Urinary bladder (tissue), 4 donors: ENCODE data around the gene COLEC12. TPM values are rescaled to one million over a fixed set of nuclear protein-coding genes. Genes with fewer than 3 reads are reported as not detected.

ENCODE experiments used
- DNase-seq: peaks from one replicate; pipeline ENCODE4 v3.0.0-alpha.2; 2015; ENCODE audit errors: extremely low spot score
- H3K27ac ChIP-seq: one replicate; pipeline ENCODE4 v1.5.1; 2013; ENCODE audit warnings: low read depth, mild to moderate bottlenecking, moderate library complexity
- H3K36me3 ChIP-seq: one replicate; pipeline ENCODE4 v1.6.1; 2013; ENCODE audit warnings: mild to moderate bottlenecking, moderate library complexity; ENCODE audit not compliant: insufficient read depth
- H3K4me1 ChIP-seq: one replicate; pipeline ENCODE4 v1.6.1; 2013; ENCODE audit warnings: mild to moderate bottlenecking, moderate library complexity; ENCODE audit not compliant: insufficient read depth
- H3K4me3 ChIP-seq: one replicate; pipeline ENCODE4 v1.5.1; 2013; ENCODE audit warnings: low read depth, low read length
- WGBS: extraction: QIAGEN DNeasy Blood & Tissue Kit; methylation state at CpG from one replicate; pipeline ENCODE4 v1.1.7; 2013; 5-methylcytosine and 5-hydroxymethylcytosine counted together
- polyA plus RNA-seq: library from polyadenylated mRNA; stranded (reverse); fragments of 200-250 nt; gene quantifications from one replicate; pipeline ENCODE4 v1.2.3, GENCODE V29; 2013
- total RNA-seq: library from RNA; depleted of rRNA; stranded (reverse); fragments of >200 nt; gene quantifications from one replicate; pipeline ENCODE4 v1.2.3, GENCODE V29; 2014
- donor health status: healthy with polysubstance abuse.
- donor health status: healthy.

Gene COLEC12
- total and polyA plus RNA-seq, 2 donors = 31.9 to 92.7 TPM

DNA sequence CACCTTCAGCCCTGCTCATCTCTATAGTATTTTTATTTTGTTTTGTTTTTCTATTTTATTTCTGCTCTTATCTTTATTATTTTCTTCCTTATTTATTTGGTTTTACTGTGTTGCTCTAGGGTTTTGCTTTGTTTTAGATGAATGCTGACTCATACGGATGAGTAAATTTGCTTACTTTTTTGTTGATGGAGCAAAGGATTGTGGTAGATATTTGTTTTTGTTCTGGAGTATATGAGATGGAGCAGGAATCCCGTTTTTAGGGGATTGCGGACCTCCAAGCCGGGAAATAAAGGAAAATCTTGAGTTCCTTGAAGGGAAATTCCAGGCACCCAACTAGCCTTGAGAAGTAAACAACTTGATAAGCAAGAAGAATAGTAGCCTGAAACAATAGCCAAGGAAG lies 15.3 kb upstream of the COLEC12 start:
- H3K36me3 ChIP-seq = no peaks in the 10 kb centered on the region
- 52% methylated on average over 4 of the region's 4 CpGs for WGBS
- H3K4me3 ChIP-seq = no peak overlapping the region
- no peak for DNase-seq
- H3K4me1 ChIP-seq = no peaks in the 10 kb centered on the region
- no peak overlapping the region for H3K27ac ChIP-seq

DNA sequence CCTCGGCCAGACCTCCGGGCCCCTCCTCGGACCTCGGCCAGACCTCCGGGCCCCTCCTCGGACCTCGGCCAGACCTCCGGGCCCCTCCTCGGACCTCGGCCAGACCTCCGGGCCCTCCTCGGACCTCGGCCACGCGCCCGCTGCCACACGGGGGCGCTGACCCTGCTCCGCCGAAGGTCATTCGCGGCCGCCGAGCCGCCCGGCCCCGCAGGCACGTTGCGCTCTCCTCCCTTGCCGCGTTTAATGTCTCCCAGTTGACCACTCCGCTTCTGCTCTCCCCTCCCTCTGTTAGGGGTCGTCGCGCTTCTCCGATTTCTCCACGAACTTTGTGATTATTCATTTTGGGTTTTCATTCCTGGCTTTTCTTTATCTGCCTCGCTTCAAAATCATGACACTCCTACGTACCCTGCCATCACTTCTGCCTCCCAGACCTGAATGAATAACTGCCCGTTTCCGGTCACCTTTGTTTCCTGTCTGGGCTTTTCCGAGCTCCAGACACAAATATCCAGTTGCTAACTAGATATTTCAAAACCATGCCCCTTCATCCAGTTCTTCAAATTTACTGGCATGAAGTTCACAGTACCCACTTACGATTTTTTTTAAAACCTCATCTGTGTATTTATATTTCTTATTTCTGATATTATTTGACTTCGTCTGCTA lies 14.8 kb upstream of the COLEC12 start:
- Histone ChIP-seq H3K4me3 (no peak overlapping the region), H3K36me3 (no peaks in the 10 kb centered on the region), H3K27ac (no peak overlapping the region), H3K4me1 (no peaks in the 10 kb centered on the region)
- 91% methylated on average over 44 of the region's 44 CpGs for WGBS
- no peak for DNase-seq

DNA sequence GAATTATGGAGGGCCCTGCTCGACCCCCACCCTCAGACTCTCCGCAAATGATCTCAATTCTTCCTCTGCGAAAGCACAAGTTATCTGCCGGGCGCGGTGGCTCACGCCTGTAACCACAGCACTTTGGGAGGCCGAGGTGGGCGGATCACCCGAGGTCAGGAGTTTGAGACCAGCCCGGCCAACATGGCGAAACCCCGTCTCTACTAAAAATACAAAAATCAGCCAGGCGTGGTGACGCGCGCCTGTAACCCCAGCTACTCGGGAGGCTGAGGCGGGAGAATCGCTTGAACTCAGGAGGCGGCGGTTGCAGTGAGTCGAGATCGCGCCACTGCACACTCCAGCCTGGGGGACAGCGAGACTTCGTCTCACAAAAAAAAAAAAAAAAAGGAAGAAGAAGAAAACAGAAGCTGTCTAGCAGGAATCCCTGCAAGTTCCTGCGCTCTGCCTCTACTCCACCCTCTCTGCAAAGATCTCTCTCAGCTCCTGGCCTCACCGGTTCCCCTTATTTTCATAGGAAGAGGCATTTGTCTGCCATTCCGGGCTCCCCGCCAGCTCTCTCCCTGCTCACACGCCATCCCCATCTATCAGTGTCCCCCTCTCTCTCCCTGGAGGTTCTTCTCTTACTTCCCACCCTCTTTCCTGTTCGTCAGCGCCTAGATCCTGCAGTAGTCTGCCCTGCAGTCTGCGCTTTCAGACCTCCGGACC lies 13.5 kb upstream of the COLEC12 start:
- Histone ChIP-seq H3K4me1 (no peaks in the 10 kb centered on the region), H3K36me3 (no peaks in the 10 kb centered on the region), H3K27ac (no peak overlapping the region), H3K4me3 (no peak overlapping the region)
- 92% methylated on average over 36 of the region's 36 CpGs for WGBS
- no peak for DNase-seq

DNA sequence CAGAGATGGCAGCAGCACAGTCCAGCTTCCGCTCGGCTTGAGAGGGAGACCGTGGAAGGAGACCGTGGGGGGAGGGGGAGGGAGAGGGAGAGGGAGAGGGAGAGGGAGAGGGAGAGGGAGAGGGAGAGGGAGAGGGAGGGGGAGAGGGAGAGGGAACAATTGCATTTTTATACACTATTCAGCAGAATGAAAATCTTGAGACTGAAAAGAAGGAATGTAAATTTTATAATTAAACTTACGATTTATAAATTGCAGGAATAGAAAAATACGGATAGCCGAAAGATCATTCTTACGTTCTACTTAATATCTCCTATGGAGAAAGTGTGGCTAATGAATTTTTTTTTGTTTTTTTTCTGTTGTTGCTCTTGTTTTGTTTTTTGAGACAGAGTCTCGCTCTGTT lies 12.5 kb upstream of the COLEC12 start:
- WGBS = 94% methylated on average over 6 of the region's 9 CpGs
- H3K4me1 ChIP-seq = no peaks in the 10 kb centered on the region
- no peaks in the 10 kb centered on the region for H3K36me3 ChIP-seq
- no peak overlapping the region for H3K27ac ChIP-seq
- H3K4me3 ChIP-seq = no peak overlapping the region
- DNase-seq = no peak

DNA sequence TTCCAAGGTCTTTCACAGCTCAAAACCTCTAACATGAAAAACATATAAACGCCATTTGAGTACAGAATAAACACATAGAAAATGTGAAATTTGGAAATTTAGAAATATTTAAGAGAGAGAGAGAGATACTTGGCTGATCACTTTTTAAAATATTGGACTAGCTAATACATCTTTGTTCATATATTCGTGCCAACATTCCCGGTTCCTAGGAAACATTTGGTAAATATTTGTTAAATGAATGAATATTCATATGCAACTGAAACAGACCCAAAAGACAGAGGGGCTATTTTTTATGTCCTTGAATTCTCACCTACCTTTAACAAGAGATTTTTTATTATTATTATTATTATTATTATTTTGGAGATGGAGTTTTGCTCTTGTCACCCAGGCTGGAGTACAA lies 8.3 kb upstream of the COLEC12 start:
- no peaks in the 10 kb centered on the region for H3K4me1 ChIP-seq
- 46% methylated on average over 3 of the region's 3 CpGs for WGBS
- H3K27ac ChIP-seq = no peak overlapping the region
- H3K36me3 ChIP-seq = no peaks in the 10 kb centered on the region
- H3K4me3 ChIP-seq = no peak overlapping the region
- no peak for DNase-seq

DNA sequence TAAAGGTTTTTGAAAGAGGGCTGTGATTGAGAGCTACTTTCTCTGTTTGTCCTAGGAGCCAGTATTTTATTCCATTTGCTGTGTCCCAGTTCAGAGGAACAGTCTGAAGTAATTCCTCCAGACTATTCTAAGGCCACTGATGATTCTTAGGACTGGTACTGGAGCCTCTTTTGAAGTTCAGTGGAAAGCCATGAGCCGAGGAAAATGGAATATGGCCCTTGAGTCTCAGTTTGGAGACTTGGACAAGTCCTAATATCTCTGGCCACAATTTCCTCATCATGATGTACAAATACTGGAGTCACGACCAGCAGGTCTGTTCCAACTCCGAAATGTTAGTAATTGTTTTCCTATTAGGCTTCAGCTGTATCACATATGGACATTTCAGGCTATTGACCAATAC lies 7.1 kb upstream of the COLEC12 start:
- WGBS = 82% methylated on average over 3 of the region's 3 CpGs
- DNase-seq = no peak
- no peaks in the 10 kb centered on the region for H3K36me3 ChIP-seq
- no peak overlapping the region for H3K27ac ChIP-seq
- no peaks in the 10 kb centered on the region for H3K4me1 ChIP-seq
- H3K4me3 ChIP-seq = no peak overlapping the region

DNA sequence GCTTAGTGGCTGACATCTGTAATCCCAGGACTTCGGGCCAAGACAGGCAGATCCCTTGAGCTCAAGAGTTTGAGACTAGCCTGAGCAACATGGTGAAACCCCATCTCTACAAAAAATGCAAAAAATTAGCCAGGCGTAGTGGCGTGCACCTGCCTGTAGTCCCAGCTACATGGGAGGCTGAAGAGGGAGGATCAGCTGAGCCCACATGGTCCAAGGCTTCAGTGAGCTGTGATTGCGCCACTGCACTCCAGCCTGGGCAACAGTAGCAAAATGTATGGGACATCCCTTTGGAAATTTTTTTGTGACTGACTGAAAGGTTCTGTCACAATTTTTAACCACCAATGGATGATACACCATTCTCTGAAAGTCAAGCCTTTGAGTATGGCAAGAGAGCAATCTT lies 6.3 kb upstream of the COLEC12 start:
- no peak for DNase-seq
- H3K4me3 ChIP-seq = no peak overlapping the region
- H3K4me1 ChIP-seq = no peaks in the 10 kb centered on the region
- H3K27ac ChIP-seq = no peak overlapping the region
- H3K36me3 ChIP-seq = no peaks in the 10 kb centered on the region
- 94% methylated on average over 4 of the region's 4 CpGs for WGBS

DNA sequence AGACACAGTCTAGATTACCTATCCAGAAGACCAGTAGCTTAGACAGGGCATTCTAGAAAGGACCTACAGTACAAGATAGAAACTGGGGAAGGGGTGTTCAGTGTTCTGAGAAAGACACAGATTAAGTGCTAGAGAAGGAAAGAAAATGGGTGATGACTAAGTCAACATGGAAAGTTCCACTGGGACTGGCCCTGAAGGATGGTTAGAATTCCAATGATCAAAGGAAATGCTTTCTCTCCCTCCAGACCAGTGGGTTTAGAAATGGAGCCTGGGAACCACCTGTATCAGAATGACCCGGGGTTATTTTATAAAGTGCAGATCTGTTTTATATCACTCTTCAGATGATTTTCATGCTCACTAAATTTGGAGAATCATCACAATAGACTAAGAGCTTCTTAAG lies 5.8 kb upstream of the COLEC12 start:
- H3K4me1 ChIP-seq = no peaks in the 10 kb centered on the region
- no peak for DNase-seq
- H3K27ac ChIP-seq = no peak overlapping the region
- H3K36me3 ChIP-seq = no peaks in the 10 kb centered on the region
- no peak overlapping the region for H3K4me3 ChIP-seq
- WGBS = 70% methylated on average over 1 of the region's 1 CpG

DNA sequence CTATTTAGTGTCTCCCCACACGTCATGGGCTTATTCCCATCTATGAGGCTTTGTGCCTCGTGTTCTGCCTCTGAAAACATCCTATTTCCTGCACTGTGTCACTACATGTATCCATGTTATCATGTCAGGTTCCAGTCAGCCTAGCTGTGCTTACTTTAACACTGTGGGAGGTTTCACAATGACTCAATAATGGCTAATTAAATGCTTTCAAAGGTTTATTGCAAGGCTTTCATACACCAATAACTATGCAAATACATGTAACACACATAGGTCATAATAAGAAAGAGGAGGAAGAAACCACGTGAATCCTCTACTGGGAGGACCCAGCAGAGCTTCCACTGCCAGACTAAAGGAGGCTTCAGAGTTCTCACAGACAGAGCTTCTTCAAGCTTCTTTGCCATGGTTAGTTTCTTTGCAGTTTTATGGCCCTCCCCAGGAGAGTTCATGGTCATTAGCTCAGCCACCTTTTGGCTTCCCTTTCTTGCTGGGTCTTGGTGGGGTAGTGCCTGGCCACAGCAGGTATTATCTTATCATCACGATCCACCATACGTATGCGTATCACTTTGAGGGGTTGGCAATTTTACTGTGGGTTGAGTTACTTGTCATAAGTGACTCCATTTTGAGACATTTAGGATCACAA lies 5.1 kb upstream of the COLEC12 start:
- Histone ChIP-seq H3K36me3 (no peaks in the 10 kb centered on the region), H3K4me3 (no peak overlapping the region), H3K27ac (no peak overlapping the region), H3K4me1 (no peaks in the 10 kb centered on the region)
- no peak for DNase-seq
- WGBS = 82% methylated on average over 6 of the region's 6 CpGs

DNA sequence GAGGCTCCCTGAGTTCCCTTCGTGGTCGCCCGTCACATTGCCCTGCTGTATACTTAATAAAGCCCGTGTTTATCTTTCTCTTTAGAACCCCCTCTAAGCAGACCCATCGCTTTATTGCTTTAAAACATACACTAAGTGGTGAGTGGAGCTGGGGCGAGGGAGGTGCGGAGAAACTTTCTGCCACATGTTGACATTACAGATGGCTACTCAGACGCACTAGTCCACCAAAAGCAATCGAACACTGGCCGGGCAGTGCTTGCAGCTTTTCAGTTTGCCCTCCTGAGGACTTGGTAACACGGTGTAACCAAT lies 859 bp upstream of the COLEC12 start:
- DNase-seq = no peak
- Histone ChIP-seq H3K36me3 (no peaks in the 10 kb centered on the region), H3K4me1 (peaks cover 4% of the 10 kb centered on the region), H3K4me3 (no peak overlapping the region), H3K27ac (no peak overlapping the region)
- 57% methylated on average over 11 of the region's 11 CpGs for WGBS

DNA sequence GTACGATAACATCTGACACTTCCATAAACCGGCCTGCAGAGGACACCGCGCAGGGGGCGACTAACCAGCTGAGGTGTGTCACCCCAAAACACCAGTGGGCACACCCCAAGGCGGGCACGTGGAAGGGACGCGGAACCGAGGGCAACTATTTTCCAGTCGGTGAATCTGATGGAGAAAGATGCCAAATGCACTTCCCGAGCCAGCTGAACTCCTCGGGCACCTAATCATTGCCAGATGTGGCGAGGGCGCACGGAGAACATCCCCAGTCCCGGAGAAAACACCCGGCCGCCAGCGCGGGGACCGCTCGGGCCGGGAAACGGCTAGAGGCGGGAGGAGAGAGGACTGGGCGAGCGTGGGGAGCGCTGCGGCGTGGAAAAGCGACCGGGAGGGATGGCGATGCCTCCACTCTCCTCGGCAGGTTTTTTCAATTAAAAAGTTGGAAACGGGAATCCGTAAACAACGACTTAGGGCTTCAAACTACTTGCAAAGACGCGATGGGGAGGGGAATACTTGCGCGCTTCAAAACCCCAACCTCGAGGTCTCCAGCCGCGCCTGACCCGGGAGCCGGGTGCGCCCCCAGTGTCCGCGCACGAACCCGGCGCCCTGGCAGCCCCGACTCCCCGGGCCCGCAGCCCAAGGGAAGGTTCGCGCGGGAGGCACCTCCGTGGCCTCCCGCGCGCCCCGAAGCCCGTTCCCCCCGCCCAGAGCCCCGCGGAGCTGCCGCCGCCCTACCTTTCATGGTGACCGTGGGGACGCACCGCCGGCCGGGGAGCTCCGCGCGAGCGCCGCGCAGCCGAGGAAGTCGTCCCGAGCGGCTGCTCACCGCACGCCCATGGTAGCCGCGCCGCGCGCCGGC lies 497 bp downstream of the COLEC12 start:
- peaks cover 4% of the 10 kb centered on the region for H3K4me1 ChIP-seq
- DNase-seq = no peak
- H3K36me3 ChIP-seq = no peaks in the 10 kb centered on the region
- under 1% methylated on average over 93 of the region's 93 CpGs for WGBS
- peak overlapping the region; percentile 55 for H3K4me3 ChIP-seq
- no peak overlapping the region for H3K27ac ChIP-seq

DNA sequence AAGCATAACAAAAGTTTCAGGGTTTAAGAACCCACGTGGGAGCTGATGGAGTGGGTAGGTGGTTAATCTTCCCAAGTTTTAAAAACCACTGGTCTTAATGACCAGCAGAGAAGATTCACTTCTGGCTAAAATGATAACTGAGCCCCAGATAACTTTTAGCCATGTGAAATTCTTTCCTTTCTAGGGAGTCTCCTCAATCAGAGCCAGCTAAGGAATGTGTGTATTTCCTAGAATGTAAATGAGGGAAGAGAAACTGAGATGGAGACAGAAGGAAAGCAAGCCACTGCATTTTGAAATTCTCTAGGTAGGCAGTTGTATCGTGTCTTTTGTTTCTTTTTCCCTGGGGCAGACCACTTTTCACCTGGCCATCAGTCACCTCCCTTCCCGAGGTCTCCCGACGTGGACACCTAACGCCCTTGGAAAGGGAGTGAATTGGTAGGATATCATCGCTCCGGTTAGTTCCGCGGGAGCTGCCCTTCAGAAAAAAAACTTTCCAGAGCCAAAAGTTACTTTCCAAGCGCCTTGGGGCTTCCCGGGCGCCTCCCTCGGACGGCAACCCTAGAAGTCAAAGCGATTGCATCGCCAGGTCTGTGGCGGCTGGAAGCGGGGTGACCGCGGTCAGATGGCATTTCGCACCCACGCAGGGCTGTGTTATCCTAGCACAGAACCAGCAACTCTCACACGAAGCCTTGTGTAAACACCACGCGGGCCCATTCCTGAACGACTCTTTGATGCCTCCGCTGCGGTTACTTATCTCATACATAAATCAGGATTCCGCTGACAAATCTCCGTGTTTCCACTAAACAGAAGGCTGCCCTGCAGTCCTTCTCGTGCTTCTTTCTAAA lies 1.3 kb downstream of the COLEC12 start:
- Histone ChIP-seq H3K4me3 (peak overlapping the region; percentile 55), H3K4me1 (peaks cover 4% of the 10 kb centered on the region), H3K36me3 (no peaks in the 10 kb centered on the region), H3K27ac (no peak overlapping the region)
- no peak for DNase-seq
- WGBS = 2% methylated on average over 32 of the region's 32 CpGs

DNA sequence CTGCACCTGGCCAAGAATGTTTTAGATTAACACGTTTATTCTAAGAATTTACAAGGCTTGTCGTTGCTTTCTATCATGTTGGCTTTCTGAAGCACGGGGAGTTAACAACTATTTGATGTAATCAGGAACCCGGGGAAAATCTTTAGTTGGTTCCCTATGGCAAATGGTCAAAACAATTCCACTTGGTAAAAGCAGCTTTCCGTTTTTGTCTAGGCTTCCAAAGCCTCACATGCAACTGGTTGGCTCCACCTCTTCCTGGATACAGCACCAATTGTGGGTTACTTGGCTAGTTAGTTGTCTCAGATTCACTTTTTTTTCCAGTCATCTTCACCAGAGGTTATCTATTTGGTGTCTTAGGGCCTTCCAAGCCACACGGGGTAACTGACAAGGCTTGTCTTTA lies 2.8 kb downstream of the COLEC12 start:
- Histone ChIP-seq H3K27ac (no peak overlapping the region), H3K36me3 (no peaks in the 10 kb centered on the region), H3K4me3 (no peak overlapping the region), H3K4me1 (peaks cover 4% of the 10 kb centered on the region)
- no peak for DNase-seq
- 36% methylated on average over 6 of the region's 6 CpGs for WGBS
